Endothelial cell of umbilical vein (primary cell): ENCODE measurements around the gene ACOX3. TPM values are rescaled to one million over a fixed set of nuclear protein-coding genes. Genes with fewer than 3 reads are reported as not detected.

Experiments used
- BruUV-seq: library from RNA; stranded (reverse); fragments of 400-500 nt; replicated peaks from 2 replicates; lab custom pipeline; 2021; lab: Mats Ljungman, UMichigan
- CTCF ChIA-PET: fragments of 300-600, 350-600 bp; sonication (Branson Sonifier 250); formaldehyde crosslinking; loops from one replicate; lab custom pipeline; 2021; ENCODE audit warnings: antibody characterized with exemption, inconsistent platforms; lab: Charles Lee
- POLR2A ChIA-PET: fragments of 300-600, 350-600 bp; sonication (Branson Sonifier 250); formaldehyde crosslinking; loops from one replicate; lab custom pipeline; 2021; ENCODE audit warnings: antibody characterized with exemption, inconsistent platforms; lab: Charles Lee
- DNase-seq: peaks from one replicate; pipeline ENCODE4 v3.0.0-alpha.2; 2011; ENCODE audit warnings: low read depth, low spot score
- FAIRE-seq: peaks from 2 replicates; lab custom pipeline; 2011; peaks lifted over from hg19 to GRCh38; lab: Jason Lieb, UNC
- H2AFZ ChIP-seq: 2 replicates; pipeline ENCODE4 v1.6.0; 2012; ENCODE audit warnings: low read depth, low read length, control low read depth, inconsistent platforms
- H3K27ac ChIP-seq: 2 replicates; pipeline ENCODE4 v1.5.1; 2011; ENCODE audit warnings: low read depth, mild to moderate bottlenecking, control low read depth, low read length, moderate library complexity; ENCODE audit not compliant: insufficient read depth
- H3K27me3 ChIP-seq, 2 experiments: 2 replicates each; pipeline versions ENCODE4 v1.6.0 to v1.6.1; 2011; ENCODE audit warnings: low read length in 2 of 2, mixed read lengths in 1 of 2; ENCODE audit not compliant: control insufficient read depth in 2 of 2, insufficient read depth in 2 of 2
- H3K36me3 ChIP-seq, 2 experiments: 2 replicates in 1 of 2; 3 replicates in 1 of 2; pipeline ENCODE4 v1.5.1; 2011; ENCODE audit warnings: low read length in 2 of 2, mild to moderate bottlenecking in 1 of 2, moderate library complexity in 1 of 2; ENCODE audit not compliant: control insufficient read depth in 2 of 2, insufficient read depth in 2 of 2; ENCODE audit errors: extremely low read depth in 1 of 2
- H3K4me1 ChIP-seq: 3 replicates; pipeline ENCODE4 v1.5.1; 2011; ENCODE audit warnings: mild to moderate bottlenecking, low read length; ENCODE audit not compliant: control insufficient read depth, insufficient read depth; ENCODE audit errors: extremely low read depth
- H3K4me2 ChIP-seq: 2 replicates; pipeline ENCODE4 v1.6.1; 2011; ENCODE audit warnings: low read length, control low read depth, mixed read lengths; ENCODE audit not compliant: insufficient read depth
- H3K4me3 ChIP-seq, 3 experiments: fragments of 200-600 bp in 1 of 3; sonication (generic), shearing (Covaris generic) in 1 of 3; replicated peaks in 1 of 3; 2 replicates each; pipeline ENCODE4 v1.5.1; 2011 to 2016; ENCODE audit warnings: control low read depth in 3 of 3, low read length in 3 of 3, mild to moderate bottlenecking in 2 of 3, inconsistent platforms in 1 of 3, low read depth in 1 of 3, moderate library complexity in 1 of 3; ENCODE audit not compliant: insufficient read depth in 1 of 3
- H3K79me2 ChIP-seq: 2 replicates; pipeline ENCODE4 v1.6.0; 2012; ENCODE audit warnings: low read length, inconsistent platforms; ENCODE audit not compliant: control insufficient read depth, insufficient read depth
- H3K9ac ChIP-seq: replicated peaks from 2 replicates; pipeline ENCODE3; 2011; ENCODE audit warnings: low read length, control low read depth; ENCODE audit not compliant: insufficient read depth; ENCODE audit errors: extremely low read depth
- H3K9me1 ChIP-seq: replicated peaks from 3 replicates; pipeline ENCODE4 v1.6.0; 2011; ENCODE audit warnings: mild to moderate bottlenecking, low read length; ENCODE audit not compliant: control insufficient read depth, insufficient read depth; ENCODE audit errors: extremely low read depth
- H3K9me3 ChIP-seq: replicated peaks from 2 replicates; pipeline ENCODE4 v1.5.1; 2012; ENCODE audit warnings: low read length, inconsistent platforms; ENCODE audit not compliant: control insufficient read depth, insufficient read depth
- H4K20me1 ChIP-seq: replicated peaks from 2 replicates; pipeline ENCODE3; 2011; ENCODE audit warnings: mild to moderate bottlenecking, low read length; ENCODE audit not compliant: control insufficient read depth, insufficient read depth; ENCODE audit errors: extremely low read depth
- EZH2 ChIP-seq: IDR thresholded peaks from 2 replicates; pipeline ENCODE4 v1.6.1; 2012; ENCODE audit warnings: borderline replicate concordance, low read depth, mild to moderate bottlenecking, moderate library complexity, low read length, inconsistent platforms; ENCODE audit not compliant: severe bottlenecking
- FOS ChIP-seq: IDR thresholded peaks from 2 replicates; pipeline ENCODE4 v1.6.1; 2011; ENCODE audit warnings: mild to moderate bottlenecking, low read length, moderate library complexity, borderline replicate concordance; ENCODE audit not compliant: insufficient read depth
- GATA2 ChIP-seq: IDR thresholded peaks from 2 replicates; pipeline ENCODE4 v1.7.0; 2011; ENCODE audit warnings: low read depth, mild to moderate bottlenecking, moderate library complexity, mixed read lengths, low read length; ENCODE audit not compliant: insufficient read length, insufficient read depth
- JUN ChIP-seq: IDR thresholded peaks from 2 replicates; pipeline ENCODE4 v1.6.1; 2011; ENCODE audit warnings: borderline replicate concordance, low read depth; ENCODE audit not compliant: insufficient read length, insufficient read depth
- MYC ChIP-seq: IDR thresholded peaks from one replicate; pipeline ENCODE4 v1.6.1; 2011; ENCODE audit warnings: mild to moderate bottlenecking, low read depth, low read length
- POLR2A ChIP-seq: IDR thresholded peaks from 2 replicates; pipeline ENCODE4 v1.6.1; 2012; ENCODE audit warnings: low read depth, mild to moderate bottlenecking, control low read depth, low read length
- POLR2AphosphoS5 ChIP-seq: IDR thresholded peaks from 2 replicates; pipeline ENCODE4 v1.6.1; 2012; ENCODE audit warnings: low read depth, mild to moderate bottlenecking, control low read depth, low read length, moderate library complexity; ENCODE audit not compliant: insufficient read depth
- dilution Hi-C: fragments of 300-500 bp; cut with MboI; formaldehyde crosslinking; loops from one replicate; pipeline ENCODE4 v1.15.0; 2019; ENCODE audit warnings: low sequenced_read_pairs; ENCODE audit not compliant: extremely low pct_ligation_motif_present
- intact Hi-C: fragments of 100-400 bp; cut with micrococcal nuclease; formaldehyde crosslinking; loops from one replicate; pipeline ENCODE4 v1.10.0; 2022
- polyA plus RNA-seq, 4 experiments: library from polyadenylated mRNA; depleted of rRNA in 3 of 4; stranded (reverse) in 3 of 4; unstranded in 1 of 4; fragments of >200 nt; gene quantifications; 2 replicates each; pipeline versions ENCODE4 v1.2.1 to v1.2.3, GENCODE V29; 2011 to 2012; ENCODE audit warnings: missing spikeins in 1 of 4
- total RNA-seq: library from RNA; stranded (reverse); gene quantifications from 2 replicates; pipeline ENCODE4 v1.2.3, GENCODE V29; 2021
- TF ChIP-seq, protein P1 (sequence below): IDR thresholded peaks from 2 replicates; pipeline ENCODE4 v1.6.1; 2011; ENCODE audit not compliant: insufficient read depth, insufficient read length
- TF ChIP-seq, protein P2 (sequence below), 2 donors: IDR thresholded peaks; 1 replicate in 1 of 2; 2 replicates in 1 of 2; pipeline ENCODE4 v1.5.1; 2011; ENCODE audit warnings: low read length in 2 of 2, mild to moderate bottlenecking in 2 of 2, moderate library complexity in 2 of 2, control low read depth in 1 of 2, inconsistent platforms in 1 of 2, low read depth in 1 of 2; ENCODE audit not compliant: insufficient read depth in 1 of 2; ENCODE audit errors: extremely low read depth in 1 of 2

ACOX3 gene
- total and polyA plus RNA-seq, 2 donors (not counting 3 experiments of a cell fraction or from before 2014, with no cell fraction given), result 13.0 to 26.3 TPM

DNA sequence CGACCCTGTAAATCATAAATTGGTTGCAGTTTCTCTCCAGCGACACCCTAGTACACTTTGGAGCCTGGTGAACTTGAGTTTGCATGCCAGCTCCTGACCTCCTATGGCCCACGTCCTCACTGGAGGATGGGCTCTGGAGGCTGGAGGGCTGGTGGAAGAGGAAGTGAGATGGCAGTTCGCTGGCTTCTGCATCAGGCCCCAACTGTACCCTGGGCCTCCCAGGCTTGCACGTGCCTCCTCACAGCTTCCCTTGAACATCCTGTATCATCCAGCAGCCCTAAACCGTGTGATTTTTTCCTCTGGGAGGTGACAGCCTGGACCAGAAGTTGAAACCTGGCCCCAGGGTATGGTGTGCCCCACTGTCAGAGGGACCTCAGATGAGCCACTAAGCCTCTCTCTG lies 92.5 kb downstream of the ACOX3 start:
- Histone ChIP-seq H3K27me3 (peaks cover 0 to 2% of the 10 kb centered on the region in 2 experiments), H3K9me1 (no peaks in the 10 kb centered on the region), H3K9ac (no peak overlapping the region), H3K27ac (no peak overlapping the region), H3K4me1 (no peaks in the 10 kb centered on the region), H2AFZ (no peak overlapping the region), H3K9me3 (no peaks in the 10 kb centered on the region), H4K20me1 (no peaks in the 10 kb centered on the region), H3K36me3 (no peaks in the 10 kb centered on the region), H3K4me2 (no peak overlapping the region), H3K4me3 (no peak overlapping the region), H3K79me2 (no peaks in the 10 kb centered on the region)
- ChIA-PET POLR2A (no interaction called here), CTCF (interaction anchor here (0.6 kb wide), 1 partner anchor 55 kb away, joined by 3 read pairs; no protein-coding TSS in a partner anchor)
- no TSS peak for BruUV-seq
- intact Hi-C loops, result no loop called here
- no peak for FAIRE-seq
- no peak for DNase-seq
- TF ChIP-seq, protein P1, sequence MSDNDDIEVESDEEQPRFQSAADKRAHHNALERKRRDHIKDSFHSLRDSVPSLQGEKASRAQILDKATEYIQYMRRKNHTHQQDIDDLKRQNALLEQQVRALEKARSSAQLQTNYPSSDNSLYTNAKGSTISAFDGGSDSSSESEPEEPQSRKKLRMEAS, result no peak
- TF ChIP-seq EZH2, result no peak
- no peak for TF ChIP-seq FOS
- no peak for TF ChIP-seq POLR2AphosphoS5
- TF ChIP-seq POLR2A, result no peak
- TF ChIP-seq MYC, result no peak
- TF ChIP-seq GATA2, result no peak
- TF ChIP-seq, protein P2, sequence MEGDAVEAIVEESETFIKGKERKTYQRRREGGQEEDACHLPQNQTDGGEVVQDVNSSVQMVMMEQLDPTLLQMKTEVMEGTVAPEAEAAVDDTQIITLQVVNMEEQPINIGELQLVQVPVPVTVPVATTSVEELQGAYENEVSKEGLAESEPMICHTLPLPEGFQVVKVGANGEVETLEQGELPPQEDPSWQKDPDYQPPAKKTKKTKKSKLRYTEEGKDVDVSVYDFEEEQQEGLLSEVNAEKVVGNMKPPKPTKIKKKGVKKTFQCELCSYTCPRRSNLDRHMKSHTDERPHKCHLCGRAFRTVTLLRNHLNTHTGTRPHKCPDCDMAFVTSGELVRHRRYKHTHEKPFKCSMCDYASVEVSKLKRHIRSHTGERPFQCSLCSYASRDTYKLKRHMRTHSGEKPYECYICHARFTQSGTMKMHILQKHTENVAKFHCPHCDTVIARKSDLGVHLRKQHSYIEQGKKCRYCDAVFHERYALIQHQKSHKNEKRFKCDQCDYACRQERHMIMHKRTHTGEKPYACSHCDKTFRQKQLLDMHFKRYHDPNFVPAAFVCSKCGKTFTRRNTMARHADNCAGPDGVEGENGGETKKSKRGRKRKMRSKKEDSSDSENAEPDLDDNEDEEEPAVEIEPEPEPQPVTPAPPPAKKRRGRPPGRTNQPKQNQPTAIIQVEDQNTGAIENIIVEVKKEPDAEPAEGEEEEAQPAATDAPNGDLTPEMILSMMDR (IDR thresholded peaks at IDR 0.05; ENCODE audit: extremely low read depth in 1 of 2, insufficient read depth in 1 of 2, low read depth in 1 of 2, low read length in 2 of 2), result no peak
- no peak for TF ChIP-seq JUN
- dilution Hi-C loops, result no loop called here
